GM18505 (cell line): ENCODE data around the gene RPLP2.

Experiments used
- ATAC-seq: cut with Tn5 transposase; IDR thresholded peaks from one replicate; pipeline ENCODE4 v1.9.1; 2021; ENCODE audit not compliant: unreplicated experiment
- POLR2A ChIP-seq: IDR thresholded peaks from 4 replicates; pipeline ENCODE4 v1.6.1; 2011; ENCODE audit warnings: borderline replicate concordance; ENCODE audit not compliant: insufficient read depth, insufficient read length; ENCODE audit errors: extremely low read depth

The RPLP2 gene

DNA sequence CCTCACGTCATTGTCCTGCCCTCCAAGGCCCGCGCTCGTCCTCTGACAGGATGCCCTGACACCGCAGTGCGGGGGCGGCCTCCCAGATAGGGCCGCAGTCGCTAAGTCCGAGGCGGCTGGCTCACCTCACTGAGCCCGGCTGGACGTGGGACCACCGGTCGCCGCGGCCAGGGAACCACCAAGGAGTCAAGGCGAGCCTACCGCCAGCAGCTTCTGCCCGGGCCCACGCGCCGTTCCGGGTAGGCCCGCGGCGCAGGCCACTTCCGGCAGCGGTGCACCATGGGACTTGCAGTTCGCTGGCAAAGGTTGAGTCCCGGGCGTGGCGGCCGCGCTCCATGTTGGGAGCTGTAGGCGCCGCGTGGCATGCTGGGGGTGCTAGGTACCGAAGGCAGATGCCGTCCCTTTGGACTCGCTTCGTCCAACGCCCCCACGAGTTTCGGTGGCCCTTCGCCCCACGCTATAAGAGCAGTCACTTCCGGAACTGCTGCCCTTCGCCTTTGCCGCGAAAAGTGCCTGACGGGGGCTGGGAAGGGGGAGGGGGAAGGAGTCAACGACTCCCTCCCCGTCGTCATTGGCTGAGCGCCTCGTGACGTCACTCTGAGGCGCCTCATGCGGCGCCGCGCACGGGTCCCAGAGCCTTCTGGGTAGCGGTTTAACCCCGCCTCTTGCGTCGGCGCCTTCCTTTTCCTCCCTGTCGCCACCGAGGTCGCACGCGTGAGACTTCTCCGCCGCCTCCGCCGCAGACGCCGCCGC, at the start of gene RPLP2:
Gene RPLP2 (plus strand): TSS at position 681 of the 753 bp plus-strand sequence. CDS start 268 bp downstream, outside the sequence.
- peak; percentile 72 for ATAC-seq
- TF ChIP-seq POLR2A = peak; percentile 90

DNA sequence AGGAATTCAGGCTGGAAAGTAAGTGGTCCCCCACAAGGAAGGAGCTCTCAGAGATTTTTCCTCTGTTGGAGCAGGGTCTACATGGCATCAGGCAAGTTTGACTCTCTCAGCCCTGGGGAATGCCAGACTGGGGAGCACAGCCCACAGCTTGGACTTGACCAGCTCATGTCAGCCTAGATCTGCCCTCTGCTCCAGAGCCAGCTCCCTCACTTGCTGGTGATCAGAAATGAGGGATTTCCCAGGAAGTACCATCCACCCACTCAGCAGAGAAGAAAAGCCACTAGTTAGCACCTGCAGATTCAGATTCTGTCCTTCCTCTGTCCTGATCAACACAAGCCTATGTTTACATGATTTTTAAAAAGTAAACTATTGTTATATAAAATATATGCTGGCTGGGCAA, 49.5 kb upstream of the RPLP2 start:
- no peak for TF ChIP-seq POLR2A
- no peak for ATAC-seq

DNA sequence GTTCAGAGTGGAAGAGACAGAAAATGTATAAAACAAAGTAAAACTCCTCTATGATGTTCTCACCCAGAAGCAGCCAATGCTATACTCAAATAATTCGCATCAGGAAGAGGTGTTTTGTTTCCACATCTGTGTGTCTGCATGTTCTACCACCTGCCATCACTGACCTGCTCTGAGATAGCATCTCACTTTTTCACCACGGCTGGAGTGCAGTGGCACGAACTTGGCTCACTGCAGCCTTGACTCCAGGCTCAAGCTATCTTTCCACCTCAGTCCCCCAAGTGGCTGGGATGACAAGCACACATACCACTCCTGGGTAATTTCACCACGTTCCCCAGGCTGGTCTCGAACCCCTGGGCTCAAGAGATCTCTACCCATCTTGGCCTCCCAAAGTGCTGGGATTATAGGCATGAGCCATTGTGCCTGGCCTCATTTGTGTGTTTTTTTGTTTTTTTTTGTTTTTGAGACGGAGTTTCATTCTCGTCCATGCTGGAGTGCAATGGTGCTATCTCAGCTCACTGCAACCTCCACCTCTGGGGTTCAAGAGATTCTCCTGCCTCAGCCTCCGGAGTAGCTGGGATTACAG, 48.1 kb upstream of the RPLP2 start:
- ATAC-seq = no peak
- TF ChIP-seq POLR2A = no peak

- no peak for TF ChIP-seq POLR2A
- no peak for ATAC-seq
Measured at GRCh38 chr11:762421-763072, 47.2 kb upstream of the RPLP2 start.

DNA sequence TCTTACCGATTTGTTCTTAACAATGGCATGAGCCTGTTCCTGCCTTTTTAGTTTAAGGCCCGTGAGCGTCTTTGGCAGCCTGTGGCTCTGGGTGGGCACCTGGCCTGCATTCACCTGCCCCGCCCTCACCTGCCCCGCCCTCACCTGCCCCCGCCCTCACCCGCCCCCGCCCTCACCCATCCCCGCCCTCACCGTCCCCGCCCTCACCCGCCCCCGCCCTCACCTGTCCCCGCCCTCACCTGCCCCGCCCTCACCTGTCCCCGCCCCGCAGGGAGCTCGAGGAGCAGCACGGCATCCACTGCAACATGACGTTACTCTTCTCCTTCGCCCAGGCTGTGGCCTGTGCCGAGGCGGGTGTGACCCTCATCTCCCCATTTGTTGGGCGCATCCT, 46.7 kb upstream of the RPLP2 start:
- no peak for TF ChIP-seq POLR2A

DNA sequence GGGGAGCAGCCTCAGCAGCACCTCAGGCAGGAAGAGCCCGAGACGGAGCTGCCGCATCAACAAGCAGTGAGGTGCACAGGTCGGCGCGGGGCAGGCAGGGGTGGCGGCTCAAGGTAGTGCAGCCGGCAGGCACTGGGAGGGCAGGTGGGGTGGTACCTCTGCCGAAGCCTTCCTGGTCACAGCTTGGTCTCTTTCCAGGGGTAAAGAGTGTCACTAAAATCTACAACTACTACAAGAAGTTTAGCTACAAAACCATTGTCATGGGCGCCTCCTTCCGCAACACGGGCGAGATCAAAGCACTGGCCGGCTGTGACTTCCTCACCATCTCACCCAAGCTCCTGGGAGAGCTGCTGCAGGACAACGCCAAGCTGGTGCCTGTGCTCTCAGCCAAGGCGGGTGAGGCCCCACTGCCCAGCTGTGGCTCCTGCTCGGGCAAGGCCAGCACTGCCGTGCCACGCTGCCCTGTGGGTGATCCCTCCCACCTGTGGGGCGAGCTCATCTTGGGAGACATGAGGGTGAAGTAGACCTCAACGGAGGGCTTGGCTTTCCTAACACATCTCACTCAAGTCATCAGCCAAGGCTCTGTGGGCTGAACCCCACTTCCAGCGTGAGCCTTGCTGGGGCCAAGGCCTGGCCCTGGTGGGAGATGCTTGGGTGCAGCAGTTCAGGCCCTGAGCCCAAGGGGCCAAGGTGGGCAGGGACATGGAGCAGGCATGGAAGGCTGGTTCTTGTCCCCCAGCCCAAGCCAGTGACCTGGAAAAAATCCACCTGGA, 46.0 kb upstream of the RPLP2 start:
- no peak for ATAC-seq
- no peak for TF ChIP-seq POLR2A

More for the DNA sequence above, 46.7 kb upstream of the RPLP2 start:
- no peak for ATAC-seq

DNA sequence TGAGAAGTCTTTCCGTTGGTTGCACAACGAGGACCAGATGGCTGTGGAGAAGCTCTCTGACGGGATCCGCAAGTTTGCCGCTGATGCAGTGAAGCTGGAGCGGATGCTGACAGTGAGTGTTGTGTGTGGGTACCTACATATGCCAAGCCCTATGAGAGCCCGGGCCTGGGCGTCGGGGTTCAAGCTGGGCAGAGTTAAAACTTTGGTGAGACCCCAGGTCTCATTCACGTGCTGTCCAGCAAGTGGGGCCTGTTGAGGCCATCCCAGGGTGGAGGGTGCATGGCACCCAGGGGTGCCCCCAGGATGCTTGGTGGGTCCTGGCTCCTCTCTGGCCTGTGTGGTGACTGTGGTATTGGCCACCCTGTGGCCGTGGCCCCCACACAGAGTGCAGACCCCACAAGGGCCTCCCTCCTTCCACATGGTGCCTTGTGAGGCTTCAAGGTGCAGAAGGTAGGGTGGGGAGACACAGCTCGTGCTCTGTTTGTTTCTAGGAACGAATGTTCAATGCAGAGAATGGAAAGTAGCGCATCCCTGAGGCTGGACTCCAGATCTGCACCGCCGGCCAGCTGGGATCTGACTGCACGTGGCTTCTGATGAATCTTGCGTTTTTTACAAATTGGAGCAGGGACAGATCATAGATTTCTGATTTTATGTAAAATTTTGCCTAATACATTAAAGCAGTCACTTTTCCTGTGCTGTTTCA, 45.3 kb upstream of the RPLP2 start:
- no peak for TF ChIP-seq POLR2A
- ATAC-seq = no peak

DNA sequence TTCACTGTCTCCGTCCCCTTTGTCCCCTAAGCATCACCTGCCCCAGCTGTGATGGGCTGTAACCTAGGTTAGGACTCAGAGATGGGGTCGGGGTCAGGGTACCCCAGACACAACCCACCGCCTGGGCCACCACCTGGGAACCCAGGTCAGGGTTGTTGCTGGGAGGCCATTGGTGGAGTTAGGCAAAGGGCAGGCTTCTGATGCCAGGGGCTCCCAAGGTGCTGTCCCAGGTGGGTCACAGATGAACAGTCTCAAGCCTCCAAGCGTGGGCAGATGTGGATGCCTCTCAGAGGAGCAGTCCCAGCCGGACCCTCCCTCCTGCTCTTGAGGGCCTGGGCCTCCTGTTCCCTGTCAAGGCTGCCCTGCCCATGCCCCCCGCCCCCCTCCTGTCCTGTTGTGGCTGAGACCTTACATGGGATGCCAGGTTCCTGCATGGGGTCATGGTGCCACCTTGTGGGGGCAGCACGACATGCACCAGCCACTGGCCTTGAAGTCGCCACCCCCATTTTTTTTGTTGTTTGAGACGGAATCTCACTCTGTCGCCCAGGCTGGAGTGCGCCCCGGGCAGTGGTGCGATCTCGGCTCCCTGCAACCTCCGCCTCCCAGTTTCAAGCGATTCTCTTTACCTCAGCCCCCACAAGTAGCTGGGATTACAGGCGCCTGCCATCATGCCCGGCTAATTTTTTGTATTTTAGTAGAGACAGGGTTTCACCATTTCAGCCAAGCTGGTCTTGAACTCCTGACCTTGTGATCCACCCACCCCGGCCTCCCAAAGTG, 44.6 kb upstream of the RPLP2 start:
- ATAC-seq = no peak
- peak; percentile 19 for TF ChIP-seq POLR2A

GRCh38 chr11:765802-766091, 44.0 kb upstream of the RPLP2 start:
- TF ChIP-seq POLR2A = no peak

GRCh38 chr11:766106-766935, 43.4 kb upstream of the RPLP2 start:
- TF ChIP-seq POLR2A = no peak
- no peak for ATAC-seq

More at GRCh38 chr11:765802-766091, 44.0 kb upstream of the RPLP2 start:
- no peak for ATAC-seq

GRCh38 chr11:766936-767210, 42.9 kb upstream of the RPLP2 start:
- no peak for TF ChIP-seq POLR2A
- no peak for ATAC-seq

- no peak for TF ChIP-seq POLR2A
- no peak for ATAC-seq
Measured at GRCh38 chr11:767238-767637, 42.5 kb upstream of the RPLP2 start.
